Vagina (tissue), 2 donors: Measurements from ENCODE around the gene SIPA1L3.

Experiments used
- POLR2A ChIP-seq, 2 donors: fragments of 450-650 bp; IDR thresholded peaks; one replicate each; pipeline ENCODE4 v1.6.1; 2017; ENCODE audit warnings: antibody characterized with exemption in 2 of 2, mild to moderate bottlenecking in 2 of 2, moderate library complexity in 2 of 2
- POLR2AphosphoS5 ChIP-seq, 2 donors: sonication (generic); formaldehyde crosslinking; IDR thresholded peaks; one replicate each; pipeline ENCODE4 v1.9.0; 2017; ENCODE audit warnings: antibody characterized with exemption in 2 of 2, mild to moderate bottlenecking in 2 of 2, low read depth in 1 of 2; ENCODE audit not compliant: insufficient read depth in 1 of 2
- TF ChIP-seq, protein P1 (sequence below), 3 experiments: fragments of 450-650 bp in 2 of 3; fragments of 200-600 bp in 1 of 3; sonication (generic) in 1 of 3; IDR thresholded peaks; one replicate each; pipeline ENCODE4 v1.5.1; 2017 to 2019; ENCODE audit warnings: antibody characterized with exemption in 3 of 3, mild to moderate bottlenecking in 2 of 3, moderate library complexity in 2 of 3

GRCh38 chr19:37907735-37908455, 887 bp downstream of the SIPA1L3 start:
- TF ChIP-seq, protein P1, sequence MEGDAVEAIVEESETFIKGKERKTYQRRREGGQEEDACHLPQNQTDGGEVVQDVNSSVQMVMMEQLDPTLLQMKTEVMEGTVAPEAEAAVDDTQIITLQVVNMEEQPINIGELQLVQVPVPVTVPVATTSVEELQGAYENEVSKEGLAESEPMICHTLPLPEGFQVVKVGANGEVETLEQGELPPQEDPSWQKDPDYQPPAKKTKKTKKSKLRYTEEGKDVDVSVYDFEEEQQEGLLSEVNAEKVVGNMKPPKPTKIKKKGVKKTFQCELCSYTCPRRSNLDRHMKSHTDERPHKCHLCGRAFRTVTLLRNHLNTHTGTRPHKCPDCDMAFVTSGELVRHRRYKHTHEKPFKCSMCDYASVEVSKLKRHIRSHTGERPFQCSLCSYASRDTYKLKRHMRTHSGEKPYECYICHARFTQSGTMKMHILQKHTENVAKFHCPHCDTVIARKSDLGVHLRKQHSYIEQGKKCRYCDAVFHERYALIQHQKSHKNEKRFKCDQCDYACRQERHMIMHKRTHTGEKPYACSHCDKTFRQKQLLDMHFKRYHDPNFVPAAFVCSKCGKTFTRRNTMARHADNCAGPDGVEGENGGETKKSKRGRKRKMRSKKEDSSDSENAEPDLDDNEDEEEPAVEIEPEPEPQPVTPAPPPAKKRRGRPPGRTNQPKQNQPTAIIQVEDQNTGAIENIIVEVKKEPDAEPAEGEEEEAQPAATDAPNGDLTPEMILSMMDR (IDR thresholded peaks at IDR 0.05): no peak
- no peak for TF ChIP-seq POLR2A (IDR thresholded peaks at IDR 0.05)
- TF ChIP-seq POLR2AphosphoS5 (IDR thresholded peaks at IDR 0.05; ENCODE audit: insufficient read depth in 1 of 2, low read depth in 1 of 2): no peak
